GM23338 (cell line): ENCODE measurements around the gene SOD1. TPM values are rescaled to one million over a fixed set of nuclear protein-coding genes. Genes with fewer than 3 reads are reported as not detected.

Source experiments
- ATAC-seq: fragments of 200-7000 bp; cut with Tn5 transposase; 3 replicates; pipeline ENCODE4 v1.9.1; 2020
- DNase-seq: peaks from one replicate; pipeline ENCODE4 v3.0.0-alpha.2; 2015; ENCODE audit warnings: low spot score
- H2AFZ ChIP-seq: fragments of 200-600 bp; sonication (generic); 2 replicates; pipeline ENCODE4 v1.8.0; 2016; ENCODE audit warnings: antibody characterized with exemption, mild to moderate bottlenecking, moderate library complexity
- H3F3A ChIP-seq: fragments of 200-600 bp; sonication (generic); replicated peaks from 2 replicates; pipeline ENCODE4 v1.8.0; 2017; ENCODE audit warnings: antibody characterized with exemption, mixed run types, low read depth
- H3K27ac ChIP-seq: fragments of 200-600 bp; sonication (generic); 2 replicates; pipeline ENCODE4 v1.6.1; 2016; ENCODE audit warnings: low read depth
- H3K27me3 ChIP-seq: fragments of 200-600 bp; sonication (generic); 2 replicates; pipeline ENCODE4 v1.8.0; 2016; ENCODE audit warnings: mild to moderate bottlenecking, mixed run types, moderate library complexity; ENCODE audit not compliant: insufficient read depth
- H3K36me3 ChIP-seq: fragments of 200-600 bp; sonication (generic); 2 replicates; pipeline ENCODE4 v1.8.0; 2016; ENCODE audit warnings: mild to moderate bottlenecking; ENCODE audit not compliant: insufficient read depth
- H3K4me1 ChIP-seq: fragments of 200-600 bp; sonication (generic); 2 replicates; pipeline ENCODE4 v1.8.0; 2016; ENCODE audit warnings: mild to moderate bottlenecking, moderate library complexity; ENCODE audit not compliant: insufficient read depth
- H3K4me2 ChIP-seq: fragments of 200-600 bp; sonication (generic); 2 replicates; pipeline ENCODE4 v1.7.1; 2017; ENCODE audit warnings: mixed run types
- H3K4me3 ChIP-seq: fragments of 200-600 bp; sonication (generic); 2 replicates; pipeline ENCODE4 v1.6.1; 2016; ENCODE audit warnings: mixed run types
- H3K79me2 ChIP-seq: fragments of 200-600 bp; sonication (generic); replicated peaks from 2 replicates; pipeline ENCODE4 v1.8.0; 2017; ENCODE audit warnings: mild to moderate bottlenecking; ENCODE audit not compliant: insufficient read depth
- H3K9me2 ChIP-seq: fragments of 200-600 bp; sonication (generic); 2 replicates; pipeline ENCODE4 v1.8.0; 2017; ENCODE audit not compliant: insufficient read depth
- H4K20me1 ChIP-seq: fragments of 200-600 bp; sonication (generic); replicated peaks from 2 replicates; pipeline ENCODE4 v1.8.0; 2017; ENCODE audit warnings: mild to moderate bottlenecking; ENCODE audit not compliant: insufficient read depth
- H3K27ac Mint-ChIP-seq: 2 replicates; pipeline ENCODE4 v1.8.0; 2020; ENCODE audit warnings: inconsistent platforms, mild to moderate bottlenecking, moderate library complexity, mixed read lengths
- H3K27me3 Mint-ChIP-seq: 3 replicates; pipeline ENCODE4 v1.8.0; 2022; ENCODE audit warnings: low read depth, mild to moderate bottlenecking, moderate library complexity, mixed read lengths, inconsistent platforms; ENCODE audit not compliant: insufficient read depth, poor library complexity
- H3K36me3 Mint-ChIP-seq: 3 replicates; pipeline ENCODE4 v1.8.0; 2021; ENCODE audit warnings: low read depth, mild to moderate bottlenecking, inconsistent platforms, moderate library complexity, mixed read lengths
- H3K4me1 Mint-ChIP-seq: 3 replicates; pipeline ENCODE4 v1.8.0; 2020; ENCODE audit warnings: mild to moderate bottlenecking, inconsistent platforms, mixed read lengths
- H3K4me3 Mint-ChIP-seq: 3 replicates; pipeline ENCODE4 v1.8.0; 2021; ENCODE audit warnings: moderate library complexity, mild to moderate bottlenecking, inconsistent platforms, mixed read lengths
- H3K9me3 Mint-ChIP-seq: 3 replicates; pipeline ENCODE4 v1.8.0; 2020; ENCODE audit warnings: moderate library complexity, mild to moderate bottlenecking, inconsistent platforms, mixed read lengths
- CREB1 ChIP-seq: fragments of 250-450 bp; sonication (Bioruptor Pico); IDR thresholded peaks from 2 replicates; pipeline ENCODE4 v1.5.0; 2020; ENCODE audit warnings: low read depth, mild to moderate bottlenecking, moderate library complexity
- CTCF ChIP-seq, 2 experiments: fragments of 200-600 bp in 1 of 2; sonication (generic) in 1 of 2; conservative IDR thresholded peaks; 2 replicates each; pipeline versions ENCODE4 v1.5.1 to v1.6.1; 2016 to 2017; ENCODE audit warnings: antibody characterized with exemption in 2 of 2, low read depth in 2 of 2, mild to moderate bottlenecking in 2 of 2, moderate library complexity in 1 of 2
- ETS1 ChIP-seq: IDR thresholded peaks from 2 replicates; pipeline ENCODE4 v1.6.1; 2016; ENCODE audit warnings: antibody characterized with exemption
- EZH2 ChIP-seq: fragments of 200-600 bp; sonication (generic); IDR thresholded peaks from one replicate; pipeline ENCODE4 v1.8.0; 2017; ENCODE audit warnings: antibody characterized with exemption, mild to moderate bottlenecking, low read depth; ENCODE audit not compliant: unreplicated experiment
- EZH2phosphoT487 ChIP-seq: fragments of 200-600 bp; sonication (generic); IDR thresholded peaks from one replicate; pipeline ENCODE4 v1.8.1; 2018; ENCODE audit warnings: antibody characterized with exemption; ENCODE audit not compliant: unreplicated experiment
- JUNB ChIP-seq: IDR thresholded peaks from one replicate; pipeline ENCODE4 v1.6.1; 2016; ENCODE audit warnings: antibody characterized with exemption; ENCODE audit not compliant: unreplicated experiment
- POLR2AphosphoS5 ChIP-seq: IDR thresholded peaks from 2 replicates; pipeline ENCODE4 v1.6.1; 2016; ENCODE audit warnings: antibody characterized with exemption, low read depth
- REST ChIP-seq: IDR thresholded peaks from one replicate; pipeline ENCODE4 v1.6.1; 2018; ENCODE audit warnings: antibody characterized with exemption; ENCODE audit not compliant: unreplicated experiment
- STAT1 ChIP-seq: IDR thresholded peaks from one replicate; pipeline ENCODE4 v1.6.1; 2016; ENCODE audit warnings: antibody characterized with exemption; ENCODE audit not compliant: unreplicated experiment
- ZNF114 ChIP-seq: fragments of 250-450 bp; sonication (Bioruptor Pico); IDR thresholded peaks from 2 replicates; pipeline ENCODE4 v1.5.0; 2020; ENCODE audit warnings: mild to moderate bottlenecking, moderate library complexity
- ZNF331 ChIP-seq: fragments of 250-450 bp; sonication (Bioruptor Pico); IDR thresholded peaks from 2 replicates; pipeline ENCODE4 v1.5.0; 2020; ENCODE audit warnings: low read depth, mild to moderate bottlenecking, moderate library complexity
- ZNF462 ChIP-seq: fragments of 250-450 bp; sonication (Bioruptor Pico); IDR thresholded peaks from 2 replicates; pipeline ENCODE4 v1.5.0; 2020; ENCODE audit warnings: mild to moderate bottlenecking, moderate library complexity
- polyA plus RNA-seq: library from polyadenylated mRNA; unstranded; fragments of >200 nt; fragmentation: Nextera tagmentation; extraction: Ambion mirVana; gene quantifications from 2 replicates; pipeline ENCODE4 v1.2.1, GENCODE V29; 2016
- total RNA-seq: library from RNA; depleted of rRNA; stranded (reverse); fragments of >200 nt; shearing (Covaris generic); gene quantifications from 2 replicates; pipeline ENCODE4 v1.2.3, GENCODE V29; 2014

SOD1 gene
- total and polyA plus RNA-seq, 2 experiments from 2014 or later, result 123 to 454 TPM

GRCh38 chr21:31678478-31678877 lies 19.0 kb downstream of the SOD1 start:
- H3K27ac Mint-ChIP-seq, result no peak overlapping the region
- H3K4me1 ChIP-seq, result no peaks in the 10 kb centered on the region
- H4K20me1 ChIP-seq, result peaks cover 5% of the 10 kb centered on the region
- H3K4me3 ChIP-seq, result no peak overlapping the region
- H3K27me3 Mint-ChIP-seq, result no peaks in the 10 kb centered on the region
- no peak overlapping the region for H2AFZ ChIP-seq
- H3K79me2 ChIP-seq, result peaks cover 10% of the 10 kb centered on the region
- H3K4me2 ChIP-seq, result no peak overlapping the region
- H3K9me3 Mint-ChIP-seq, result no peaks in the 10 kb centered on the region
- TF ChIP-seq STAT1 (no peak), ETS1 (no peak), JUNB (no peak), ZNF331 (no peak), POLR2AphosphoS5 (no peak), ZNF462 (no peak), EZH2phosphoT487 (no peak), ZNF114 (CRISPR knock-in tag) (no peak), CTCF (conservative IDR thresholded peaks at IDR 0.05; ENCODE audit: low read depth in 2 of 2) (no peak), REST (no peak), EZH2 (no peak), CREB1 (no peak)
- H3K4me3 Mint-ChIP-seq, result no peak overlapping the region
- H3K9me2 ChIP-seq, result no peaks in the 10 kb centered on the region
- no peak overlapping the region for H3K27ac ChIP-seq
- peaks cover 10% of the 10 kb centered on the region; the same call in 1 of the 2 replicates for H3K36me3 ChIP-seq
- peaks cover 22% of the 10 kb centered on the region; the same call in 2 of the 3 replicates for H3K36me3 Mint-ChIP-seq
- DNase-seq (no peak), ATAC-seq (no peak)
- H3K27me3 ChIP-seq, result no peaks in the 10 kb centered on the region
- no peaks in the 10 kb centered on the region for H3K4me1 Mint-ChIP-seq
- H3F3A ChIP-seq, result no peaks in the 10 kb centered on the region
